ENCODE data around the gene SLC1A4. TPM values are rescaled to one million over a fixed set of nuclear protein-coding genes. Genes with fewer than 3 reads are reported as not detected.

The SLC1A4 gene
- total and polyA plus RNA-seq, 4 donors, result 6.3 to 27.4 (median 8.1) TPM

GRCh38 chr2:65024149-65024829 is 35.1 kb downstream of the SLC1A4 start:
- Histone ChIP-seq H3K9me3 (ENCODE audit: control insufficient read depth in 4 of 4, insufficient read depth in 3 of 4, low read length in 3 of 4) (no peaks in the 10 kb centered on the region), H3K4me3 (no peak overlapping the region), H3K9ac (ENCODE audit: insufficient read depth in 1 of 2, low read length in 2 of 2) (no peak overlapping the region), H3K36me3 (ENCODE audit: control insufficient read depth in 4 of 4, insufficient read depth in 4 of 4, low read length in 4 of 4) (peaks cover 0 to 11% (median 4%) of the 10 kb centered on the region in 4 donors), H3K27ac (ENCODE audit: low read depth in 1 of 2, low read length in 1 of 2) (no peak overlapping the region), H3K27me3 (ENCODE audit: control insufficient read depth in 3 of 3, insufficient read depth in 3 of 3, low read length in 2 of 3) (no peaks in the 10 kb centered on the region), H3K4me1 (ENCODE audit: control insufficient read depth in 5 of 5, insufficient read depth in 5 of 5, low read length in 5 of 5) (peaks cover 0 to 3% (median 0%) of the 10 kb centered on the region in 5 donors)
- 90 to 92% methylated on average over 7 of the region's 7 CpGs for WGBS, 2 donors
- TF ChIP-seq, protein P1, sequence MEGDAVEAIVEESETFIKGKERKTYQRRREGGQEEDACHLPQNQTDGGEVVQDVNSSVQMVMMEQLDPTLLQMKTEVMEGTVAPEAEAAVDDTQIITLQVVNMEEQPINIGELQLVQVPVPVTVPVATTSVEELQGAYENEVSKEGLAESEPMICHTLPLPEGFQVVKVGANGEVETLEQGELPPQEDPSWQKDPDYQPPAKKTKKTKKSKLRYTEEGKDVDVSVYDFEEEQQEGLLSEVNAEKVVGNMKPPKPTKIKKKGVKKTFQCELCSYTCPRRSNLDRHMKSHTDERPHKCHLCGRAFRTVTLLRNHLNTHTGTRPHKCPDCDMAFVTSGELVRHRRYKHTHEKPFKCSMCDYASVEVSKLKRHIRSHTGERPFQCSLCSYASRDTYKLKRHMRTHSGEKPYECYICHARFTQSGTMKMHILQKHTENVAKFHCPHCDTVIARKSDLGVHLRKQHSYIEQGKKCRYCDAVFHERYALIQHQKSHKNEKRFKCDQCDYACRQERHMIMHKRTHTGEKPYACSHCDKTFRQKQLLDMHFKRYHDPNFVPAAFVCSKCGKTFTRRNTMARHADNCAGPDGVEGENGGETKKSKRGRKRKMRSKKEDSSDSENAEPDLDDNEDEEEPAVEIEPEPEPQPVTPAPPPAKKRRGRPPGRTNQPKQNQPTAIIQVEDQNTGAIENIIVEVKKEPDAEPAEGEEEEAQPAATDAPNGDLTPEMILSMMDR (IDR thresholded peaks at IDR 0.05; ENCODE audit: control extremely low read depth, extremely low read depth), result no peak
- ATAC-seq (ENCODE audit: insufficient read depth, low FRiP score), result no peak
- no peak for DNase-seq

GRCh38 chr2:65025453-65026123 is 36.4 kb downstream of the SLC1A4 start:
- ATAC-seq (ENCODE audit: insufficient read depth, low FRiP score) (peak; percentile 14), DNase-seq (no peak)
- Histone ChIP-seq H3K4me3 (no peak overlapping the region), H3K4me1 (ENCODE audit: control insufficient read depth in 5 of 5, insufficient read depth in 5 of 5, low read length in 5 of 5) (peaks cover 0 to 3% (median 0%) of the 10 kb centered on the region in 5 donors), H3K9me3 (ENCODE audit: control insufficient read depth in 4 of 4, insufficient read depth in 3 of 4, low read length in 3 of 4) (no peaks in the 10 kb centered on the region), H3K9ac (ENCODE audit: insufficient read depth in 1 of 2, low read length in 2 of 2) (no peak overlapping the region), H3K36me3 (ENCODE audit: control insufficient read depth in 4 of 4, insufficient read depth in 4 of 4, low read length in 4 of 4) (peaks cover 0 to 6% (median 3%) of the 10 kb centered on the region in 4 donors), H3K27ac (ENCODE audit: low read depth in 1 of 2, low read length in 1 of 2) (no peak overlapping the region), H3K27me3 (ENCODE audit: control insufficient read depth in 3 of 3, insufficient read depth in 3 of 3, low read length in 2 of 3) (no peaks in the 10 kb centered on the region)
- WGBS, 2 donors, result 82 to 87% methylated on average over 8 of the region's 8 CpGs
- TF ChIP-seq, protein P1 (IDR thresholded peaks at IDR 0.05; ENCODE audit: control extremely low read depth, extremely low read depth), result no peak

- ATAC-seq (ENCODE audit: insufficient read depth, low FRiP score) (no peak), DNase-seq (no peak)
- Histone ChIP-seq H3K27ac (ENCODE audit: low read depth in 1 of 2, low read length in 1 of 2) (no peak overlapping the region), H3K9ac (ENCODE audit: insufficient read depth in 1 of 2, low read length in 2 of 2) (no peak overlapping the region), H3K36me3 (ENCODE audit: control insufficient read depth in 4 of 4, insufficient read depth in 4 of 4, low read length in 4 of 4) (peaks cover 0 to 5% (median 1%) of the 10 kb centered on the region in 4 donors), H3K4me3 (no peak overlapping the region), H3K9me3 (ENCODE audit: control insufficient read depth in 4 of 4, insufficient read depth in 3 of 4, low read length in 3 of 4) (no peaks in the 10 kb centered on the region), H3K4me1 (ENCODE audit: control insufficient read depth in 5 of 5, insufficient read depth in 5 of 5, low read length in 5 of 5) (peaks cover 0 to 3% (median 0%) of the 10 kb centered on the region in 5 donors), H3K27me3 (ENCODE audit: control insufficient read depth in 3 of 3, insufficient read depth in 3 of 3, low read length in 2 of 3) (no peaks in the 10 kb centered on the region)
- TF ChIP-seq, protein P1 (IDR thresholded peaks at IDR 0.05; ENCODE audit: control extremely low read depth, extremely low read depth), result no peak
- WGBS, 2 donors, result 90 to 95% methylated on average over 8 of the region's 8 CpGs
These were observed 37.0 kb downstream of the SLC1A4 start for GRCh38 chr2:65026154-65026553.

All from lung (tissue), 12 donors.